ENCODE data around the gene AQP10. TPM values are rescaled to one million over a fixed set of nuclear protein-coding genes. Genes with fewer than 3 reads are reported as not detected.
A peak's percentile ranks its signal among the peaks of the same experiment; 100 is the strongest.

AQP10 gene
- total RNA-seq, 1 experiment from 2014 or later = not detected

DNA sequence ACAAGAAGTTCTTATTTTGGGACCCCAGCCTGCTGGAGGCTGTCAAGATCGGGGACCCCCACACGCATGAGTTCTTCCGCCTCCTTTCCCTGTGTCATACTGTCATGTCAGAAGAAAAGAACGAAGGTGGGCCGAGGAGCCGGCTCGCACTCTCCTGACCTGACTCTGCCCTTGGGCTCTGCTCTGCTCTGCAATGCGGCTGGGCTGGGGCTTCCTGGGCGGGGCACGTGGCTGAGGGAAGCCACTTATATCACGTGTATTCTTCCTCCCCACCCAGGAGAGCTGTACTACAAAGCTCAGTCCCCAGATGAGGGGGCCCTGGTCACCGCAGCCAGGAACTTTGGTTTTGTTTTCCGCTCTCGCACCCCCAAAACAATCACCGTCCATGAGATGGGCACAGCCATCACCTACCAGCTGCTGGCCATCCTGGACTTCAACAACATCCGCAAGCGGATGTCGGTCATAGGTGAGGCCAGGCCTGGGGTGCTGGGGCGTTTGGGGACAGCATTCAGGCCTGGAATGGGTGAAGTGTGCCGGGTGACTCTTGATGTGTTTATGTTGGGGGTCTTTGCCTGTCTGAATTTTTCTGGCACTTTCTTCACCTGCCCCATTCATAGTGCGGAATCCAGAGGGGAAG is 22.1 kb downstream of the AQP10 start:
- Histone ChIP-seq H3K9me3 (ENCODE audit: insufficient read depth, low read depth) (no peaks in the 10 kb centered on the region), H3K4me1 (replicated peaks; ENCODE audit: insufficient read depth) (no peaks in the 10 kb centered on the region), H3K9me2 (ENCODE audit: insufficient read depth) (no peaks in the 10 kb centered on the region), H3K27ac (no peak overlapping the region), H3K36me3 (ENCODE audit: low read depth) (no peaks in the 10 kb centered on the region), H3K4me3 (no peak overlapping the region), H3K4me2 (no peak overlapping the region), H3K79me2 (ENCODE audit: low read depth) (no peaks in the 10 kb centered on the region), H3F3A (ENCODE audit: insufficient read depth, low read depth) (no peaks in the 10 kb centered on the region; the same call in 1 of the 2 replicates), H4K20me1 (ENCODE audit: insufficient read depth) (no peaks in the 10 kb centered on the region), H2AFZ (no peak overlapping the region), H3K27me3 (ENCODE audit: insufficient read depth, low read depth) (peaks cover 58% of the 10 kb centered on the region)
- TF ChIP-seq, protein P1, sequence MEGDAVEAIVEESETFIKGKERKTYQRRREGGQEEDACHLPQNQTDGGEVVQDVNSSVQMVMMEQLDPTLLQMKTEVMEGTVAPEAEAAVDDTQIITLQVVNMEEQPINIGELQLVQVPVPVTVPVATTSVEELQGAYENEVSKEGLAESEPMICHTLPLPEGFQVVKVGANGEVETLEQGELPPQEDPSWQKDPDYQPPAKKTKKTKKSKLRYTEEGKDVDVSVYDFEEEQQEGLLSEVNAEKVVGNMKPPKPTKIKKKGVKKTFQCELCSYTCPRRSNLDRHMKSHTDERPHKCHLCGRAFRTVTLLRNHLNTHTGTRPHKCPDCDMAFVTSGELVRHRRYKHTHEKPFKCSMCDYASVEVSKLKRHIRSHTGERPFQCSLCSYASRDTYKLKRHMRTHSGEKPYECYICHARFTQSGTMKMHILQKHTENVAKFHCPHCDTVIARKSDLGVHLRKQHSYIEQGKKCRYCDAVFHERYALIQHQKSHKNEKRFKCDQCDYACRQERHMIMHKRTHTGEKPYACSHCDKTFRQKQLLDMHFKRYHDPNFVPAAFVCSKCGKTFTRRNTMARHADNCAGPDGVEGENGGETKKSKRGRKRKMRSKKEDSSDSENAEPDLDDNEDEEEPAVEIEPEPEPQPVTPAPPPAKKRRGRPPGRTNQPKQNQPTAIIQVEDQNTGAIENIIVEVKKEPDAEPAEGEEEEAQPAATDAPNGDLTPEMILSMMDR (conservative IDR thresholded peaks at IDR 0.05) = no peak
- no peak for TF ChIP-seq EZH2 (IDR thresholded peaks at IDR 0.05; ENCODE audit: low read depth)
- CTCF ChIA-PET = no interaction called here
- intact Hi-C loops (cut with micrococcal nuclease; ENCODE audit: unreplicated experiment) = no loop called here
- no TSS peak for BruUV-seq (replicated peaks)
- DNase-seq = no peak
- POLR2A ChIA-PET (ENCODE audit: unreplicated experiment) = interaction anchor here (0.6 kb wide), 2 partner anchors 730 to 892 kb away, joined by 3 to 5 read pairs; partner anchors contain the start of gene S100A16

DNA sequence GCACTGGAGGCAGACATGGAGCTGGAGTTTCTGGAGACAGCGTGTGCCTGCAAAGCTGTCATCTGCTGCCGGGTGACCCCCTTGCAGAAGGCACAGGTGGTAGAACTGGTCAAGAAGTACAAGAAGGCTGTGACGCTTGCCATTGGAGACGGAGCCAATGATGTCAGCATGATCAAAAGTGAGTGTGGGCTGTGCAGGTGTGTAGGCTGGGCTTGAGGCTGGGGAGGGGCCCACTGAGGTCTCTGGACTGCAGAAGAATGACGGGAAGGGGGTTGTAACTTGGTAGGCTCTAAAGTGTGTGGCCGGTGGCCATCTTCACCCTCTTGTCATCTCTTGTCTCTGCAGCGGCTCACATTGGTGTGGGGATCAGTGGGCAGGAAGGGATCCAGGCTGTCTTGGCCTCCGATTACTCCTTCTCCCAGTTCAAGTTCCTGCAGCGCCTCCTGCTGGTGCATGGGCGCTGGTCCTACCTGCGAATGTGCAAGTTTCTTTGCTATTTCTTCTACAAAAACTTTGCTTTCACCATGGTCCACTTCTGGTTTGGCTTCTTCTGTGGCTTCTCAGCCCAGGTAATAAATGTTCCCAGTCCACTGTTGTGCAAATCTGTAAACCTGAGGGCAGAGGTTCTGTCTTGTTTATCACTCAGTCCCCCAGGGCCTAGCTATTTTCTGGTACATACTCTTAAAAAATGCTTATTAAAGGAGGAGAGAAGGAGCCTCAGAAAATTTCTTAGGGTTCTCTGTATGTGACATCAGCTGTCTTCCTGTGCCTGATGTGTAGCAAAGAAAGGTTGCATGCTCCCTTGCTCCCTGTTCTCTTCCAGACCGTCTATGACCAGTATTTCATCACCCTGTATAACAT is 24.3 kb downstream of the AQP10 start:
- H3K9me2 ChIP-seq (ENCODE audit: insufficient read depth) = no peaks in the 10 kb centered on the region
- H3K4me2 ChIP-seq = no peak overlapping the region
- H3K79me2 ChIP-seq (ENCODE audit: low read depth) = no peaks in the 10 kb centered on the region
- peaks cover 35% of the 10 kb centered on the region for H3K27me3 ChIP-seq (ENCODE audit: insufficient read depth, low read depth)
- no peaks in the 10 kb centered on the region for H3K9me3 ChIP-seq (ENCODE audit: insufficient read depth, low read depth)
- no peaks in the 10 kb centered on the region for H4K20me1 ChIP-seq (ENCODE audit: insufficient read depth)
- no peak for DNase-seq
- no peak overlapping the region for H3K27ac ChIP-seq
- intact Hi-C loops (cut with micrococcal nuclease; ENCODE audit: unreplicated experiment) = no loop called here
- no peaks in the 10 kb centered on the region; the same call in 1 of the 2 replicates for H3F3A ChIP-seq (ENCODE audit: insufficient read depth, low read depth)
- H3K36me3 ChIP-seq (ENCODE audit: low read depth) = no peaks in the 10 kb centered on the region
- ChIA-PET CTCF (interaction anchor here (0.6 kb wide), 1 partner anchor 9 kb away, joined by 3 read pairs; no protein-coding TSS in a partner anchor), POLR2A (ENCODE audit: unreplicated experiment) (no interaction called here)
- no peak overlapping the region for H3K4me3 ChIP-seq
- no TSS peak for BruUV-seq (replicated peaks)
- no peak for TF ChIP-seq EZH2 (IDR thresholded peaks at IDR 0.05; ENCODE audit: low read depth)
- TF ChIP-seq, protein P1 (conservative IDR thresholded peaks at IDR 0.05) = peak; percentile 61
- H2AFZ ChIP-seq = no peak overlapping the region
- no peaks in the 10 kb centered on the region for H3K4me1 ChIP-seq (replicated peaks; ENCODE audit: insufficient read depth)

DNA sequence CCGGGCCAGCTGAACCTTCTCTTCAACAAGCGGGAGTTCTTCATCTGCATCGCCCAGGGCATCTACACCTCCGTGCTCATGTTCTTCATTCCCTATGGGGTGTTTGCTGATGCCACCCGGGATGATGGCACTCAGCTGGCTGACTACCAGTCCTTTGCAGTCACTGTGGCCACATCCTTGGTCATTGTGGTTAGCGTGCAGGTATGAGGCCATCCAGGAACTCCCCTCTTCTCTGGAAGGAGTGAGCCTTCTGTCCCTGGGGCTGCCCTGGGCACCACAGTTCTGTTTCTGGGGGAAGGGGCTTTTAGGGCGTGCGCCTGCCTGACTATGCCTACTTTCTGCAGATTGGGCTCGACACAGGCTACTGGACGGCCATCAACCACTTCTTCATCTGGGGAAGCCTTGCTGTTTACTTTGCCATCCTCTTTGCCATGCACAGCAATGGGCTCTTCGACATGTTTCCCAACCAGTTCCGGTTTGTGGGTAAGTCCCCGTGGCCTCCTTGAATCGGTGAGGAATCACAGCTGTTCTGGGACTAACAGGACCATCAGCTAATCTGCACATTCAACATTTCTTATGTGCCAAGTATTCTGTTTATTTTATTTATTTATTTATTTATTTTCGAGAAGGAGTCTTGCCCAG is 25.5 kb downstream of the AQP10 start:
- no TSS peak for BruUV-seq (replicated peaks)
- Histone ChIP-seq H3K9me2 (ENCODE audit: insufficient read depth) (no peaks in the 10 kb centered on the region), H3K9me3 (ENCODE audit: insufficient read depth, low read depth) (no peaks in the 10 kb centered on the region), H3K36me3 (ENCODE audit: low read depth) (no peaks in the 10 kb centered on the region), H3F3A (ENCODE audit: insufficient read depth, low read depth) (no peaks in the 10 kb centered on the region; the same call in 1 of the 2 replicates), H3K4me1 (replicated peaks; ENCODE audit: insufficient read depth) (no peaks in the 10 kb centered on the region), H3K4me3 (no peak overlapping the region), H3K27me3 (ENCODE audit: insufficient read depth, low read depth) (peaks cover 28% of the 10 kb centered on the region), H4K20me1 (ENCODE audit: insufficient read depth) (no peaks in the 10 kb centered on the region), H2AFZ (no peak overlapping the region), H3K27ac (no peak overlapping the region), H3K4me2 (no peak overlapping the region), H3K79me2 (ENCODE audit: low read depth) (no peaks in the 10 kb centered on the region)
- TF ChIP-seq EZH2 (IDR thresholded peaks at IDR 0.05; ENCODE audit: low read depth) = no peak
- TF ChIP-seq, protein P1 (conservative IDR thresholded peaks at IDR 0.05) = no peak
- CTCF ChIA-PET = no interaction called here
- POLR2A ChIA-PET (ENCODE audit: unreplicated experiment) = no interaction called here
- DNase-seq = no peak
- intact Hi-C loops (cut with micrococcal nuclease; ENCODE audit: unreplicated experiment) = no loop called here

Data from PC-9 (cell line).